ENCODE results near the gene PLEKHA5.

Gene PLEKHA5

DNA sequence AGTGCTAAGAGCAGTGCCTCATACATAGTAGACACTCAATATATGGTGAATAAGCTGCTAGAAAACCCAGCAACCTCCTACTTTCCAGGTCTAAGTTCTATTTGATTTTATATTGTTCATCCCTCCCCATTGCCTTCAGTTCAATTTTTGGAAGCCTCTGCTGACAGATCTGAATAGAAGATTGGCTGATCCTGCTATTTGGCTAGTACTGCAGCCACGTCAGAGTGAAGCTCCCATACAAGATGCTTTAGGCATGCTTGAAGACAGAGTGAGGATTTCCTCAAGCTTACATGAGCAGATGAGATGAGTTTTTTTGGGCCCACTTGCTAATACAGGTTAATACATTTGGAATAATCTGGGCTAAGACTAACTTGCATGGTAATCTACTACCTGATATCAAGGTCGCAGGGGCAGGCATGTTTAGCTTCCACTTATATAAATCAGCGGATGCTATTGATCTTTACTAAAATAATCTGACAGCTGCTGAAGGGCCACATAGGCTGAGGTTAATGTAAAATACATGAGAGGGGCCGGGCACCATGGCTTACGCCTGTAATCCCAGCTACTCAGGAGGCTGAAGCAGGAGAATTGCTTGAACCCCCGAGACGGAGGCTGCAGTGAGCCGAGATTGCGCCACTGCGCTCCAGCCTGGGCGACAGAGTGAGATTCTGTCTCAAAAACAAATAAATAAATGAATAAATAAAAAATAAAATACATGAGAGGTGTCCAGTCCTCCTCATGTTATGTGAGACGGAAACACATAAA lies 293.8 kb downstream of the PLEKHA5 start:
- TF ChIP-seq, protein P1, sequence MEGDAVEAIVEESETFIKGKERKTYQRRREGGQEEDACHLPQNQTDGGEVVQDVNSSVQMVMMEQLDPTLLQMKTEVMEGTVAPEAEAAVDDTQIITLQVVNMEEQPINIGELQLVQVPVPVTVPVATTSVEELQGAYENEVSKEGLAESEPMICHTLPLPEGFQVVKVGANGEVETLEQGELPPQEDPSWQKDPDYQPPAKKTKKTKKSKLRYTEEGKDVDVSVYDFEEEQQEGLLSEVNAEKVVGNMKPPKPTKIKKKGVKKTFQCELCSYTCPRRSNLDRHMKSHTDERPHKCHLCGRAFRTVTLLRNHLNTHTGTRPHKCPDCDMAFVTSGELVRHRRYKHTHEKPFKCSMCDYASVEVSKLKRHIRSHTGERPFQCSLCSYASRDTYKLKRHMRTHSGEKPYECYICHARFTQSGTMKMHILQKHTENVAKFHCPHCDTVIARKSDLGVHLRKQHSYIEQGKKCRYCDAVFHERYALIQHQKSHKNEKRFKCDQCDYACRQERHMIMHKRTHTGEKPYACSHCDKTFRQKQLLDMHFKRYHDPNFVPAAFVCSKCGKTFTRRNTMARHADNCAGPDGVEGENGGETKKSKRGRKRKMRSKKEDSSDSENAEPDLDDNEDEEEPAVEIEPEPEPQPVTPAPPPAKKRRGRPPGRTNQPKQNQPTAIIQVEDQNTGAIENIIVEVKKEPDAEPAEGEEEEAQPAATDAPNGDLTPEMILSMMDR (IDR thresholded peaks at IDR 0.05; ENCODE audit: low read depth, low read length, missing control alignments) = no peak
- in situ Hi-C loops (cut with HindIII; ENCODE audit: low sequenced_read_pairs) = no loop called here
- no peak for DNase-seq (ENCODE audit: low read depth)
- H3K4me3 ChIP-seq (ENCODE audit: low read depth, low read length) = no peak overlapping the region

Data from astrocyte of the cerebellum (primary cell).